HEK293 (cell line): ENCODE results near the gene ADAMTS8.

Experiments
- CTCF ChIA-PET: fragments of 350-600 bp; formaldehyde crosslinking; extraction: SDS; loops from one replicate; lab custom pipeline; 2021; ENCODE audit warnings: antibody characterized with exemption; lab: Yijun Ruan, JAX
- POLR2A ChIA-PET: fragments of 300-600 bp; formaldehyde crosslinking; extraction: SDS; loops from one replicate; lab custom pipeline; 2020; ENCODE audit warnings: antibody characterized with exemption, inconsistent platforms; lab: Yijun Ruan, JAX
- H3K27ac ChIP-seq: fragments of 200-500 bp; sonication (Bioruptor generic); 2 replicates; pipeline ENCODE4 v1.5.1; 2014; ENCODE audit warnings: low read depth, low read length, control low read depth, inconsistent platforms; ENCODE audit errors: extremely low read depth
- H3K36me3 ChIP-seq, 2 experiments: fragments of 200-500 bp in 1 of 2; sonication (Bioruptor generic) in 1 of 2; 1 replicate in 1 of 2; 2 replicates in 1 of 2; pipeline ENCODE4 v1.5.1; 2014 to 2017; ENCODE audit warnings: inconsistent platforms in 2 of 2, low read length in 2 of 2; ENCODE audit not compliant: control insufficient read depth in 2 of 2, insufficient read depth in 1 of 2
- H3K4me1 ChIP-seq: fragments of 200-500 bp; sonication (Bioruptor generic); 2 replicates; pipeline ENCODE4 v1.5.1; 2014; ENCODE audit warnings: mild to moderate bottlenecking, low read length, inconsistent platforms; ENCODE audit not compliant: control insufficient read depth, insufficient read depth
- H3K4me3 ChIP-seq: 2 replicates; pipeline ENCODE4 v1.5.1; 2011; ENCODE audit warnings: low read depth, mild to moderate bottlenecking, control low read depth, low read length, moderate library complexity
- H3K9me3 ChIP-seq: fragments of 200-500 bp; sonication (Bioruptor generic); 2 replicates; pipeline ENCODE4 v1.5.1; 2014; ENCODE audit warnings: low read depth, low read length, inconsistent platforms; ENCODE audit not compliant: control insufficient read depth, insufficient read depth
- BCL11A ChIP-seq: fragments of 450-650 bp; formaldehyde crosslinking; IDR thresholded peaks from 2 replicates; pipeline ENCODE4 v1.5.1; 2016; ENCODE audit warnings: low read depth, missing biosample characterization, missing genetic modification characterization
- FEZF1 ChIP-seq: fragments of 450-650 bp; formaldehyde crosslinking; IDR thresholded peaks from 2 replicates; pipeline ENCODE4 v1.5.1; 2016; ENCODE audit warnings: missing biosample characterization, missing genetic modification characterization
- GLIS2 ChIP-seq: fragments of 450-650 bp; formaldehyde crosslinking; IDR thresholded peaks from 2 replicates; pipeline ENCODE4 v1.5.1; 2016; ENCODE audit warnings: missing biosample characterization, missing genetic modification characterization
- HOXD13 ChIP-seq: sonication (generic); formaldehyde crosslinking; IDR thresholded peaks from 2 replicates; pipeline ENCODE4 v1.8.0; 2022; ENCODE audit warnings: missing genetic modification reagents, borderline replicate concordance
- IKZF3 ChIP-seq: fragments of 450-650 bp; IDR thresholded peaks from 2 replicates; pipeline ENCODE4 v1.5.0; 2018; ENCODE audit warnings: missing biosample characterization, mild to moderate bottlenecking, missing genetic modification characterization, moderate library complexity
- PATZ1 ChIP-seq: fragments of 450-650 bp; formaldehyde crosslinking; IDR thresholded peaks from 2 replicates; pipeline ENCODE4 v1.5.1; 2016; ENCODE audit warnings: missing biosample characterization, missing genetic modification characterization
- PRDM1 ChIP-seq: fragments of 450-650 bp; formaldehyde crosslinking; IDR thresholded peaks from 2 replicates; pipeline ENCODE4; 2016; ENCODE audit warnings: missing biosample characterization, missing genetic modification characterization
- SP2 ChIP-seq: fragments of 450-650 bp; formaldehyde crosslinking; IDR thresholded peaks from 2 replicates; pipeline ENCODE4 v1.5.1; 2016; ENCODE audit warnings: missing biosample characterization, missing genetic modification characterization
- SP3 ChIP-seq: fragments of 450-650 bp; formaldehyde crosslinking; IDR thresholded peaks from 2 replicates; pipeline ENCODE4 v1.5.1; 2016; ENCODE audit warnings: missing biosample characterization, missing genetic modification characterization
- TCF7L2 ChIP-seq: IDR thresholded peaks from 2 replicates; pipeline ENCODE4 v1.6.1; 2011; ENCODE audit warnings: low read depth, mild to moderate bottlenecking, inconsistent platforms, low read length, moderate library complexity, borderline replicate concordance
- ZFP37 ChIP-seq: fragments of 450-650 bp; formaldehyde crosslinking; IDR thresholded peaks from 2 replicates; pipeline ENCODE4 v1.5.1; 2016; ENCODE audit warnings: missing biosample characterization, missing genetic modification characterization
- ZNF10 ChIP-seq: fragments of 450-650 bp; formaldehyde crosslinking; IDR thresholded peaks from 2 replicates; pipeline ENCODE4 v1.5.1; 2017; ENCODE audit warnings: missing biosample characterization, missing genetic modification characterization
- ZNF169 ChIP-seq: fragments of 450-650 bp; formaldehyde crosslinking; IDR thresholded peaks from 2 replicates; pipeline ENCODE4 v1.5.1; 2016; ENCODE audit warnings: missing biosample characterization, missing genetic modification characterization
- ZNF2 ChIP-seq: fragments of 450-650 bp; formaldehyde crosslinking; IDR thresholded peaks from 2 replicates; pipeline ENCODE4 v1.5.1; 2016; ENCODE audit warnings: missing biosample characterization, missing genetic modification characterization
- ZNF280C ChIP-seq: fragments of 450-650 bp; formaldehyde crosslinking; IDR thresholded peaks from 2 replicates; pipeline ENCODE4 v1.5.1; 2016; ENCODE audit warnings: missing biosample characterization, missing genetic modification characterization
- ZNF416 ChIP-seq: fragments of 450-650 bp; formaldehyde crosslinking; IDR thresholded peaks from 2 replicates; pipeline ENCODE4 v1.5.1; 2016; ENCODE audit warnings: missing biosample characterization, missing genetic modification characterization
- ZNF433 ChIP-seq: fragments of 450-650 bp; formaldehyde crosslinking; IDR thresholded peaks from 2 replicates; pipeline ENCODE4 v1.5.1; 2016; ENCODE audit warnings: missing biosample characterization, missing genetic modification characterization, low read depth
- ZNF645 ChIP-seq: fragments of 450-650 bp; formaldehyde crosslinking; IDR thresholded peaks from 2 replicates; pipeline ENCODE4; 2016; ENCODE audit warnings: missing biosample characterization, missing genetic modification characterization
- ZNF692 ChIP-seq: fragments of 450-650 bp; formaldehyde crosslinking; IDR thresholded peaks from 2 replicates; pipeline ENCODE4 v1.5.1; 2016; ENCODE audit warnings: missing biosample characterization, missing genetic modification characterization
- ZNF792 ChIP-seq: fragments of 450-650 bp; formaldehyde crosslinking; IDR thresholded peaks from 2 replicates; pipeline ENCODE4 v1.5.1; 2016; ENCODE audit warnings: missing biosample characterization, missing genetic modification characterization
- ZNF837 ChIP-seq: fragments of 450-650 bp; formaldehyde crosslinking; IDR thresholded peaks from 2 replicates; pipeline ENCODE4 v1.5.1; 2016; ENCODE audit warnings: missing biosample characterization, missing genetic modification characterization
- ZXDB ChIP-seq: fragments of 450-650 bp; formaldehyde crosslinking; IDR thresholded peaks from 2 replicates; pipeline ENCODE4 v1.5.1; 2016; ENCODE audit warnings: missing biosample characterization, missing genetic modification characterization

ADAMTS8 gene

GRCh38 chr11:130476200-130476921, 48.0 kb upstream of the ADAMTS8 start (continued):
- TF ChIP-seq ZNF692 (tag by site-specific recombination) (no peak), ZNF792 (tag by site-specific recombination) (no peak), TCF7L2 (no peak), ZNF169 (no peak)
- TF ChIP-seq, all 188 proteins: peak for 0

- TF ChIP-seq ZNF433 (tag by site-specific recombination) (no peak), ZNF280C (no peak), ZNF2 (tag by site-specific recombination) (no peak), ZNF792 (tag by site-specific recombination) (no peak), ZXDB (tag by site-specific recombination) (no peak), ZNF416 (tag by site-specific recombination) (no peak), HOXD13 (CRISPR knock-in tag) (no peak), PRDM1 (no peak), BCL11A (no peak), ZNF837 (tag by site-specific recombination) (no peak), GLIS2 (tag by site-specific recombination) (no peak), ZNF10 (tag by site-specific recombination) (no peak), ZFP37 (no peak), PATZ1 (tag by site-specific recombination) (no peak), SP2 (tag by site-specific recombination) (no peak), IKZF3 (tag by site-specific recombination) (no peak), ZNF645 (tag by site-specific recombination) (no peak), FEZF1 (tag by site-specific recombination) (no peak), SP3 (no peak)
- H3K4me1 ChIP-seq = no peaks in the 10 kb centered on the region
- H3K4me3 ChIP-seq = no peak overlapping the region
- POLR2A ChIA-PET = interaction anchor here (0.6 to 2.8 kb wide), 2 partner anchors 27 to 60 kb away, joined by 9 read pairs; partner anchors contain the start of gene ADAMTS15
- peaks cover 0 to 12% of the 10 kb centered on the region in 2 experiments; a peak in 1 of 3 replicates for H3K36me3 ChIP-seq
- no peak overlapping the region for H3K27ac ChIP-seq
- CTCF ChIA-PET = interaction anchor here (2.1 to 2.5 kb wide), 2 partner anchors 41 to 386 kb away, joined by 5 to 10 read pairs; no protein-coding TSS in a partner anchor
- H3K9me3 ChIP-seq = no peaks in the 10 kb centered on the region
These were observed 47.1 kb upstream of the ADAMTS8 start for GRCh38 chr11:130475426-130476053.
